HepG2 (cell line): Measurements from ENCODE around the gene ACAT2. TPM values are rescaled to one million over a fixed set of nuclear protein-coding genes. Genes with fewer than 3 reads are reported as not detected.

ENCODE experiments used
- ATF4 ChIP-seq, 2 experiments: fragments of 450-650 bp in 1 of 2; sonication (generic) in 1 of 2; formaldehyde crosslinking; IDR thresholded peaks; 2 replicates each; pipeline versions ENCODE4 v1.5.0 to v1.8.0; 2020 to 2022; ENCODE audit warnings: mild to moderate bottlenecking in 1 of 2, missing genetic modification reagents in 1 of 2
- CBX5 ChIP-seq: sonication (generic); formaldehyde crosslinking; IDR thresholded peaks from 2 replicates; pipeline ENCODE4 v1.4.0; 2020; ENCODE audit warnings: missing genetic modification reagents, borderline replicate concordance
- KLF9 ChIP-seq: IDR thresholded peaks from 2 replicates; pipeline ENCODE4 v1.6.1; 2016; ENCODE audit warnings: low read depth
- SSRP1 ChIP-seq: IDR thresholded peaks from 2 replicates; pipeline ENCODE4 v1.6.1; 2016; ENCODE audit warnings: control low read depth
- ZNF512B ChIP-seq: sonication (generic); formaldehyde crosslinking; IDR thresholded peaks from 2 replicates; pipeline ENCODE4 v1.5.1; 2020; ENCODE audit warnings: missing genetic modification reagents, mild to moderate bottlenecking, borderline replicate concordance
- ZNF670 ChIP-seq: sonication (generic); formaldehyde crosslinking; IDR thresholded peaks from 2 replicates; pipeline ENCODE4 v1.8.0; 2022; ENCODE audit warnings: mild to moderate bottlenecking, missing genetic modification reagents, borderline replicate concordance
- ZNF720 ChIP-seq: sonication (generic); formaldehyde crosslinking; IDR thresholded peaks from 2 replicates; pipeline ENCODE4 v1.4.0; 2020; ENCODE audit warnings: missing genetic modification reagents
- ZNF724P ChIP-seq: sonication (generic); formaldehyde crosslinking; IDR thresholded peaks from 2 replicates; pipeline ENCODE4 v1.8.0; 2022; ENCODE audit warnings: missing genetic modification reagents, borderline replicate concordance
- ZNF777 ChIP-seq: sonication (generic); formaldehyde crosslinking; IDR thresholded peaks from 2 replicates; pipeline ENCODE4 v1.4.0; 2020; ENCODE audit warnings: missing genetic modification reagents
- ZNF781 ChIP-seq: sonication (generic); formaldehyde crosslinking; IDR thresholded peaks from 2 replicates; pipeline ENCODE4 v1.5.1; 2020; ENCODE audit warnings: borderline replicate concordance, mild to moderate bottlenecking, missing genetic modification reagents; ENCODE audit errors: not compliant biosample characterization
- polyA plus RNA-seq, 8 experiments: library from polyadenylated mRNA; depleted of rRNA in 3 of 8; stranded (reverse) in 7 of 8; unstranded in 1 of 8; fragments of >200 nt; fragmentation: Illumina TruSeq in 4 of 8; extraction: Trizol in 4 of 8; gene quantifications; 2 replicates each; pipeline versions ENCODE4 v1.2.1 to v1.2.3, GENCODE V29; 2011 to 2016; ENCODE audit warnings: low read depth in 4 of 8, missing spikeins in 1 of 8, mixed read lengths in 1 of 8; ENCODE audit not compliant: insufficient read depth in 1 of 8
- total RNA-seq, 5 experiments: library from RNA; depleted of rRNA; stranded (reverse); fragments of >200 nt; fragmentation: Illumina TruSeq; extraction: Trizol; gene quantifications; 2 replicates each; pipeline ENCODE4 v1.2.3, GENCODE V29; 2016; ENCODE audit warnings: low read depth in 1 of 5
- TF ChIP-seq, protein P1 (sequence below): IDR thresholded peaks from 2 replicates; pipeline ENCODE4 v1.4.0; 2020; ENCODE audit warnings: mild to moderate bottlenecking, missing genetic modification reagents
- TF ChIP-seq, protein P2 (sequence below): sonication (generic); formaldehyde crosslinking; IDR thresholded peaks from 2 replicates; pipeline ENCODE4 v1.8.1; 2023; ENCODE audit warnings: mild to moderate bottlenecking, moderate library complexity, missing genetic modification reagents

ACAT2 gene
- total and polyA plus RNA-seq, 2 of the 13 experiments (the other 11 are each of a cell fraction or from before 2014, with no cell fraction given) = 121 to 534 TPM

- no peak for TF ChIP-seq ZNF512B
- no peak for TF ChIP-seq KLF9
- TF ChIP-seq, protein P1, sequence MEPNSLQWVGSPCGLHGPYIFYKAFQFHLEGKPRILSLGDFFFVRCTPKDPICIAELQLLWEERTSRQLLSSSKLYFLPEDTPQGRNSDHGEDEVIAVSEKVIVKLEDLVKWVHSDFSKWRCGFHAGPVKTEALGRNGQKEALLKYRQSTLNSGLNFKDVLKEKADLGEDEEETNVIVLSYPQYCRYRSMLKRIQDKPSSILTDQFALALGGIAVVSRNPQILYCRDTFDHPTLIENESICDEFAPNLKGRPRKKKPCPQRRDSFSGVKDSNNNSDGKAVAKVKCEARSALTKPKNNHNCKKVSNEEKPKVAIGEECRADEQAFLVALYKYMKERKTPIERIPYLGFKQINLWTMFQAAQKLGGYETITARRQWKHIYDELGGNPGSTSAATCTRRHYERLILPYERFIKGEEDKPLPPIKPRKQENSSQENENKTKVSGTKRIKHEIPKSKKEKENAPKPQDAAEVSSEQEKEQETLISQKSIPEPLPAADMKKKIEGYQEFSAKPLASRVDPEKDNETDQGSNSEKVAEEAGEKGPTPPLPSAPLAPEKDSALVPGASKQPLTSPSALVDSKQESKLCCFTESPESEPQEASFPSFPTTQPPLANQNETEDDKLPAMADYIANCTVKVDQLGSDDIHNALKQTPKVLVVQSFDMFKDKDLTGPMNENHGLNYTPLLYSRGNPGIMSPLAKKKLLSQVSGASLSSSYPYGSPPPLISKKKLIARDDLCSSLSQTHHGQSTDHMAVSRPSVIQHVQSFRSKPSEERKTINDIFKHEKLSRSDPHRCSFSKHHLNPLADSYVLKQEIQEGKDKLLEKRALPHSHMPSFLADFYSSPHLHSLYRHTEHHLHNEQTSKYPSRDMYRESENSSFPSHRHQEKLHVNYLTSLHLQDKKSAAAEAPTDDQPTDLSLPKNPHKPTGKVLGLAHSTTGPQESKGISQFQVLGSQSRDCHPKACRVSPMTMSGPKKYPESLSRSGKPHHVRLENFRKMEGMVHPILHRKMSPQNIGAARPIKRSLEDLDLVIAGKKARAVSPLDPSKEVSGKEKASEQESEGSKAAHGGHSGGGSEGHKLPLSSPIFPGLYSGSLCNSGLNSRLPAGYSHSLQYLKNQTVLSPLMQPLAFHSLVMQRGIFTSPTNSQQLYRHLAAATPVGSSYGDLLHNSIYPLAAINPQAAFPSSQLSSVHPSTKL (CRISPR knock-in tag) = peak; percentile 37; the same call in 1 of the 2 replicates
- TF ChIP-seq ZNF724P (CRISPR knock-in tag) = no peak
- TF ChIP-seq ZNF777 (CRISPR knock-in tag) = no peak
- TF ChIP-seq, protein P2, sequence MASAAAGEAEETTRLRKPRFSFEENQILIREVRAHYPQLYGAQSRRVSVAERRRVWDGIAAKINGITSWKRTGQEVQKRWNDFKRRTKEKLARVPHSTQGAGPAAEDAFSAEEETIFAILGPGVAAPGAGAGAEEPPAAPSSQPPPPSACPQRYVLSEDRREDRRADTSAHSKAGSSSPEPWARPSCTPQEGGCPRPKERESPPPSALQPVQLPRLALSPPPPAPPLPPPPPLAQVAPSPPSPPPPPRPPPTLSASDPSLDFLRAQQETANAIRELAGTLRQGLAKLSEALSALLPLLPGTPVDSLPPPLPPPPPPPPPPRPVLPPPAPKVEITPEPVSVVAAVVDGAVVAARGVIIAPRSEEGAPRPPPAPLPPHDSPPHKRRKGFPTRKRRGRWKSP (CRISPR knock-in tag) = peak; percentile 32; the same call in 1 of the 2 replicates
- 0 out of 2 replicates have a peak, but pooled peaks have one; percentile 52 for TF ChIP-seq CBX5 (CRISPR knock-in tag)
- TF ChIP-seq SSRP1 (CRISPR knock-in tag) = peak; percentile 34; the same call in 1 of the 2 replicates
- TF ChIP-seq ZNF670 (CRISPR knock-in tag) = no peak
- TF ChIP-seq ZNF720 (CRISPR knock-in tag) = no peak
- peak in 1 of 2 experiments; percentile 89; a peak in 2 of 4 replicates for TF ChIP-seq ATF4 (CRISPR knock-in tag; IDR thresholded peaks at IDR 0.05)
- no peak for TF ChIP-seq ZNF781 (CRISPR knock-in tag)
Observed at GRCh38 chr6:159806021-159806458, 44.2 kb downstream of the ACAT2 start (continued).
